GM12878 (cell line): Measurements from ENCODE around the gene KCNH6. TPM values are rescaled to one million over a fixed set of nuclear protein-coding genes. Genes with fewer than 3 reads are reported as not detected.

Experiments used
- CBFB ChIP-seq: IDR thresholded peaks from 2 replicates; pipeline ENCODE4 v1.6.1; 2016; ENCODE audit warnings: antibody characterized with exemption, low read depth
- E2F8 ChIP-seq: fragments of 450-650 bp; IDR thresholded peaks from 2 replicates; pipeline ENCODE4 v1.6.1; 2018; ENCODE audit warnings: mild to moderate bottlenecking, low read depth, moderate library complexity; ENCODE audit not compliant: partially characterized antibody
- EGR1 ChIP-seq, 2 experiments: IDR thresholded peaks; 1 replicate in 1 of 2; 2 replicates in 1 of 2; pipeline ENCODE4 v1.6.1; 2011 to 2012; ENCODE audit warnings: low read depth in 2 of 2, low read length in 2 of 2, borderline replicate concordance in 1 of 2, mild to moderate bottlenecking in 1 of 2, moderate library complexity in 1 of 2
- EZH2 ChIP-seq: IDR thresholded peaks from 2 replicates; pipeline ENCODE4 v1.6.1; 2012; ENCODE audit warnings: low read depth, mild to moderate bottlenecking, control low read depth, inconsistent platforms, low read length, borderline replicate concordance; ENCODE audit not compliant: control insufficient read depth
- HDAC2 ChIP-seq: fragments of 200-600 bp; sonication (generic); IDR thresholded peaks from 2 replicates; pipeline ENCODE4 v1.6.1; 2017
- IRF5 ChIP-seq: fragments of 450-650 bp; IDR thresholded peaks from 2 replicates; pipeline ENCODE4 v1.6.1; 2017; ENCODE audit warnings: borderline replicate concordance
- NFYA ChIP-seq: IDR thresholded peaks from 2 replicates; pipeline ENCODE4 v1.6.1; 2011; ENCODE audit warnings: low read depth, mild to moderate bottlenecking, low read length, improper control_type of control experiment, borderline replicate concordance
- RBBP5 ChIP-seq: fragments of 200-600 bp; sonication (generic); conservative IDR thresholded peaks from 2 replicates; pipeline ENCODE4 v1.6.1; 2016
- USF1 ChIP-seq: IDR thresholded peaks from 2 replicates; pipeline ENCODE4 v1.6.1; 2011; ENCODE audit warnings: borderline replicate concordance, low read depth, mild to moderate bottlenecking, moderate library complexity, mixed read lengths, low read length; ENCODE audit not compliant: insufficient read depth; ENCODE audit errors: extremely low read length
- WRNIP1 ChIP-seq: IDR thresholded peaks from 2 replicates; pipeline ENCODE4 v1.6.1; 2011; ENCODE audit warnings: low read depth, low read length, improper control_type of control experiment, borderline replicate concordance
- polyA plus RNA-seq, 11 experiments: library from polyadenylated mRNA; depleted of rRNA in 4 of 11; unstranded in 6 of 11; stranded (reverse) in 5 of 11; fragments of >200 nt; fragmentation: Nextera tagmentation in 4 of 11; fragmentation: Illumina TruSeq in 1 of 11; extraction: Ambion mirVana in 4 of 11; extraction: Trizol in 1 of 11; gene quantifications; 1 replicate in 1 of 11; 2 replicates in 10 of 11; pipeline versions ENCODE4 v1.2.1 to v1.2.3, GENCODE V29; 2011 to 2016; ENCODE audit warnings: inconsistent platforms in 2 of 11, missing spikeins in 2 of 11, low read depth in 1 of 11
- total RNA-seq, 4 experiments: library from RNA; depleted of rRNA in 3 of 4; stranded (reverse); fragments of >200 nt in 3 of 4; fragmentation: Illumina TruSeq in 1 of 4; extraction: Trizol in 1 of 4; gene quantifications; 2 replicates each; pipeline versions ENCODE4 v1.2.1 to v1.2.3, GENCODE V29; 2013 to 2021

KCNH6 gene
- total and polyA plus RNA-seq, 10 of the 15 experiments (the other 5 are each of a cell fraction or from before 2014, with no cell fraction given), result not detected

GRCh38 chr17:63487014-63487339 is 36.2 kb upstream of the KCNH6 start (continued):
- TF ChIP-seq E2F8 (no peak), CBFB (no peak), RBBP5 (no peak), WRNIP1 (no peak), HDAC2 (no peak), EZH2 (no peak), IRF5 (no peak), NFYA (no peak), USF1 (no peak), EGR1 (IDR thresholded peaks at IDR 0.05; ENCODE audit: borderline replicate concordance in 1 of 2, low read depth in 2 of 2, low read length in 2 of 2) (no peak)
